ENCODE results near the gene TAF10.

Gene TAF10

DNA sequence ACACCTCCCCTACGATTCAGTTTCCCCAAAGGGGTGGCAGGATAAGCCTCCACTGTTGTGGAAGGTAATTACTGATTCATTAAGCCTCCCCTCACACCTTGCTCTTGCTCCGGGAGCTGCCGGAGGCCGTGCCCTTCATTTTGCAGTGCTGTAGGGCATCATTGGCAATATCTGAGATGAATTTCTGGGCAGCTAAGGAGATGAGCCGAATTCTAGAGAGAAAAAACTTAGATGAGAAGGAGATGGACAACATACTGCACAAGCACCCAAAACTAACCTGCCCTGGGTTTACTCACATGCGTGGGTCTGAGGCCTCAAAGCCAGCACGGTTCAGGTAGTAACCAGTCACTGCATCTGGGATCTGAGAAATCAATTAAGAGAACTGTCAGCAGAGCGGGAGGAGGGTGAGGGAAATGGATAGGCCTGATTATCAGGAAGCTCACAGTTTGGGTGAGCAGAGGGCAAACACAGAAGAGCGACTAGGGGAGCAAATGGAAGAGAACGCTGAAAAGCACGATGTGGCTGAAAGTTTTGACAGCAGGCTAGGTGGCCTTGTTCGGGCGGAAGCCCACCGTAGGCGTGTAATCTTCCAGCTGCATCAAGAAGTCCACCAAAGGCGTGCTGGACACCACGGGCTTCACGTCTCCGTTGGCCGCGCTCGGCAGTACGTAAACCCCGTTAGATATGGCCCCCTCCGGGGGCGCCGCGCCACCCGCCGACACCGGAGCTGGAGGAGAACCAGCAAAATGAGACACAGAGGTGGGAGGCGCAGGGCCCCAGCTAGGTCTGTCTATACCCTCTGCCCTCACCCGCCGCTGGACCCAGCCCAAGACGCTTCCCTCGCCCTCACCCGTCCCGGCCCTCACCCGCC, 689 bp downstream of the TAF10 start:
- TF ChIP-seq, protein P1, sequence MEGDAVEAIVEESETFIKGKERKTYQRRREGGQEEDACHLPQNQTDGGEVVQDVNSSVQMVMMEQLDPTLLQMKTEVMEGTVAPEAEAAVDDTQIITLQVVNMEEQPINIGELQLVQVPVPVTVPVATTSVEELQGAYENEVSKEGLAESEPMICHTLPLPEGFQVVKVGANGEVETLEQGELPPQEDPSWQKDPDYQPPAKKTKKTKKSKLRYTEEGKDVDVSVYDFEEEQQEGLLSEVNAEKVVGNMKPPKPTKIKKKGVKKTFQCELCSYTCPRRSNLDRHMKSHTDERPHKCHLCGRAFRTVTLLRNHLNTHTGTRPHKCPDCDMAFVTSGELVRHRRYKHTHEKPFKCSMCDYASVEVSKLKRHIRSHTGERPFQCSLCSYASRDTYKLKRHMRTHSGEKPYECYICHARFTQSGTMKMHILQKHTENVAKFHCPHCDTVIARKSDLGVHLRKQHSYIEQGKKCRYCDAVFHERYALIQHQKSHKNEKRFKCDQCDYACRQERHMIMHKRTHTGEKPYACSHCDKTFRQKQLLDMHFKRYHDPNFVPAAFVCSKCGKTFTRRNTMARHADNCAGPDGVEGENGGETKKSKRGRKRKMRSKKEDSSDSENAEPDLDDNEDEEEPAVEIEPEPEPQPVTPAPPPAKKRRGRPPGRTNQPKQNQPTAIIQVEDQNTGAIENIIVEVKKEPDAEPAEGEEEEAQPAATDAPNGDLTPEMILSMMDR (conservative IDR thresholded peaks at IDR 0.05) = no peak
- H3K27ac ChIP-seq = peak overlapping the region; percentile 96

DNA sequence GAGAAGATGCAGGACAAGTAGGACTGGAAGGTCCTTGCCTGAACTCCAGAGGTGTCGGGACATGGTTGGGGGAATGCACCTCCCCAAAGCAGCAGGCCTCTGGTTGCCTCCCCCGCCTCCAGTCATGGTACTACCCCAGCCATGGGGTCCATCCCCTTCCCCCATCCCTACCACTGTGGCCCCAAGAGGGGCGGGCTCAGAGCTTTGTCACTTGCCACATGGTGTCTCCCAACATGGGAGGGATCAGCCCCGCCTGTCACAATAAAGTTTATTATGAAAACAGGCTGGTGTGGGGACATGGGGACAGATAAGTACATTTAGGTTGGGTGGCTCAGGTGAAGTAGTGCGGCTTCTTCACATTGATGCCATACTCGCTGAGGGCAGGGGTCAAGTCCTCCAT, 1.4 kb downstream of the TAF10 start:
- H3K27ac ChIP-seq = no peak overlapping the region
- TF ChIP-seq, protein P1 (conservative IDR thresholded peaks at IDR 0.05) = no peak

DNA sequence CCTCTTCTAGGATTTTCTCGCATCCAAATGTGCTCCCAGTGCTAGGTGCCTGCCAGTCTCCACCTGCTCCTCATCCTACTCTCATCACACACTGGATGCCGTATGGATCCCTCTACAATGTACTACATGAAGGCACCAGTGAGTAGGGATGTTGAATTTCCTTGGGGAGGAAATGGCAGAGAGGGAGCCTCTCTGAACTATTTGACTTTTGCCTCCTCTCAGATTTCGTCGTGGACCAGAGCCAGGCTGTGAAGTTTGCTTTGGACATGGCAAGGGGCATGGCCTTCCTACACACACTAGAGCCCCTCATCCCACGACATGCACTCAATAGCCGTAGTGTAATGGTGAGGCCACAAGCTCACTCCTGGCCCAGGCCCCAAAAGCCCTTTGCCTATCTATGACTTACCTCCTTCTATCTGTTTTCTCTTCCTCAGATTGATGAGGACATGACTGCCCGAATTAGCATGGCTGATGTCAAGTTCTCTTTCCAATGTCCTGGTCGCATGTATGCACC, 2.5 kb downstream of the TAF10 start:
- TF ChIP-seq, protein P1 (conservative IDR thresholded peaks at IDR 0.05) = no peak

DNA sequence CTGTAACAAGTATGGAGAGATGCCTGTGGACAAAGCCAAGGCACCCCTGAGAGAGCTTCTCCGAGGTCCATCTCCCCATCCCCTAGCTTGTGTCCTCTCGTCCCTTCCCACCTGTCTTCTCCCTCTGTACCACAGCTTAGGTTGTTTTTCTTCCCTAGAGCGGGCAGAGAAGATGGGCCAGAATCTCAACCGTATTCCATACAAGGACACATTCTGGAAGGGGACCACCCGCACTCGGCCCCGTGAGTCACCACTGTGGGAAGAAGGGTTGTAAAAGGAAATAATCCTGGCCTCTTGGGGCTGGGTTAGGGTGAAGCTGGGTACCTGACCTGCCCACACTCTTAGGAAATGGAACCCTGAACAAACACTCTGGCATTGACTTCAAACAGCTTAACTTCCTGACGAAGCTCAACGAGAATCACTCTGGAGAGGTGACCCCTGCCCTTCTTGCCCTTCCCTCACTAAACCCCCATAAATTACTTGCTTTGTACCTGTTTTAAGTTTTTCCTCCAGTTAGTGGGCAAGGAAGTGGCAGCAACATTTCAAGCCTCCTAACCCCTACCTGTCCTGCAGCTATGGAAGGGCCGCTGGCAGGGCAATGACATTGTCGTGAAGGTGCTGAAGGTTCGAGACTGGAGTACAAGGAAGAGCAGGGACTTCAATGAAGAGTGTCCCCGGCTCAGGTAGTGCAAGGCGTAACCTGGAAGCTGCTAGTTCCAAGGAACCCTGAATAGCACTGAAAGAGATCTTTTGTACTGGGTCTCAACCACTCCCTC, 3.1 kb downstream of the TAF10 start:
- no peak overlapping the region for H3K27ac ChIP-seq
- TF ChIP-seq, protein P1 (conservative IDR thresholded peaks at IDR 0.05) = no peak

More for the DNA sequence above, 2.5 kb downstream of the TAF10 start:
- H3K27ac ChIP-seq = no peak overlapping the region

DNA sequence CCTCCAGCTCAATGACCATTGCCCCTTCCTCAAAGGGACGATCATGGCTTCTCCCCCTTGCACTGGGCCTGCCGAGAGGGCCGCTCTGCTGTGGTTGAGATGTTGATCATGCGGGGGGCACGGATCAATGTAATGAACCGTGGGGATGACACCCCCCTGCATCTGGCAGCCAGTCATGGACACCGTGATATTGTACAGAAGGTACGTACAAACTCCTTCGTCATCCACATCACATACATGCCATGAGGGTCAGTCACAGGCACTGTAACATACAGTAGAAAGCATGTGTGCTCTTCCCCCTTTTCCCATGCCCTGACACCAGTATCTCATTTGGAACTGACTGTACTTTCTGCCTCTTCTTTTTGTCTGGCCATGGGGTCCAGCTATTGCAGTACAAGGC, 4.0 kb downstream of the TAF10 start:
- H3K27ac ChIP-seq = no peak overlapping the region
- TF ChIP-seq, protein P1 (conservative IDR thresholded peaks at IDR 0.05) = no peak

DNA sequence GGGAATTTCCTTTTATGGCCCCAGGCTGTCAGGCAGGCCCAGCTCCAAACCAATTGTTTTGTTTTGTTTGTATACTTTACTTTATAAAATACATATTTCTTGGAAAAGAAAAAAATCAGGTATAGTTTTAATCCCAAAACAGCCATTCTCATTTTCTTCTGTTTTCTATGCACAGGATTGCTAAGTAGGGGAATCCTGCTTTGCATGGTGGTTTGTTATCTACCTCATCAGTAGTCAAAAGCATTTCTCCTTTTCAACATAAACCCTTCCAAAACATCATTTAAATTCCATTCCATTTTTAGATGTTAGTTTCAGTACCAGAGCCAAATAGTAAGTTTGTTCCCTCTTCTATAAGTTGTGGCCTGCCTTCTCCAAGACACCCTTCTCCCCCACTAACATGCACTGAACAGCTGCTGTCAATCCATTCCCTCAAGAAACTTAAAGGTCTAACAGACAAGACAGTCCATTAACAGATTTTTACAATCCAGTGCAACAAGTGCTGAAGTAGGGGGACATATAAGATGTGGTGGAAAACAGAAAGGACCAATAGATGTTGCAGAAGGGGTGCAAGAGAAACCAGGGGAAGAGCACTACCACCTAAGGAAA, 4.7 kb downstream of the TAF10 start:
- H3K27ac ChIP-seq = peak overlapping the region; percentile 38

More for the DNA sequence above, 4.7 kb downstream of the TAF10 start:
- TF ChIP-seq, protein P1 (conservative IDR thresholded peaks at IDR 0.05) = no peak
